T47D (cell line): ENCODE measurements around the gene TTLL11.
"Not testable (repeated sequence)": the region's sequence is repeated elsewhere in the genome, so short reads cannot be mapped to it uniquely, and the experiment has no call there.

Experiments used
- DNase-seq, 2 experiments: peaks; one replicate each; pipeline versions ENCODE4 v3.0.0 to v3.0.0-alpha.2; 2011 to 2012; ENCODE audit warnings: low read depth in 1 of 2, low spot score in 1 of 2
- JUND ChIP-seq: IDR thresholded peaks from 2 replicates; pipeline ENCODE4 v1.6.1; 2012; ENCODE audit warnings: low read depth
- in situ Hi-C: cut with HindIII; loops from 2 replicates; pipeline ENCODE4 v1.10.0; 2016; ENCODE audit warnings: low sequenced_read_pairs, low pct_unique_long_range_greater_than_20kb

Gene TTLL11

GRCh38 chr9:122121931-122122330, 28.8 kb upstream of the TTLL11 start:
- TF ChIP-seq JUND = no peak
- in situ Hi-C loops = no loop called here
- DNase-seq = no peak

- TF ChIP-seq JUND = no peak
- in situ Hi-C loops = no loop called here
- DNase-seq = no peak
Observed at GRCh38 chr9:122121391-122121790, 28.3 kb upstream of the TTLL11 start.

- no peak for TF ChIP-seq JUND
- no peak for DNase-seq
- in situ Hi-C loops = no loop called here
Observed at GRCh38 chr9:122120316-122121071, 27.4 kb upstream of the TTLL11 start.

GRCh38 chr9:122119721-122120120, 26.6 kb upstream of the TTLL11 start:
- no peak for TF ChIP-seq JUND
- no peak for DNase-seq
- in situ Hi-C loops = no loop called here

- TF ChIP-seq JUND = no peak
- in situ Hi-C loops = no loop called here
- DNase-seq = peak in 1 of 2 experiments; percentile 44
Observed at GRCh38 chr9:122119166-122119521, 26.0 kb upstream of the TTLL11 start.

GRCh38 chr9:122118343-122119165, 25.4 kb upstream of the TTLL11 start:
- TF ChIP-seq JUND = no peak
- no peak for DNase-seq
- in situ Hi-C loops = no loop called here

GRCh38 chr9:122117241-122117640, 24.1 kb upstream of the TTLL11 start:
- DNase-seq, in situ Hi-C loops: not testable (repeated sequence)

- DNase-seq = no peak
- TF ChIP-seq JUND = no peak
- in situ Hi-C loops = no loop called here
Observed at GRCh38 chr9:122116448-122117173, 23.5 kb upstream of the TTLL11 start.

GRCh38 chr9:122116040-122116439, 22.9 kb upstream of the TTLL11 start:
- no peak for TF ChIP-seq JUND
- in situ Hi-C loops = no loop called here
- no peak for DNase-seq

GRCh38 chr9:122115176-122116035, 22.3 kb upstream of the TTLL11 start:
- no peak for TF ChIP-seq JUND
- no peak for DNase-seq
- in situ Hi-C loops = no loop called here

GRCh38 chr9:122113574-122113973, 20.5 kb upstream of the TTLL11 start:
- in situ Hi-C loops = no loop called here
- DNase-seq = no peak
- TF ChIP-seq JUND = no peak

- in situ Hi-C loops = no loop called here
- TF ChIP-seq JUND = no peak
- no peak for DNase-seq
Observed at GRCh38 chr9:122112238-122112637, 19.1 kb upstream of the TTLL11 start.
